OCI-LY3 (cell line): ENCODE data around the gene ECHDC1.
A peak's percentile ranks its signal among the peaks of the same experiment; 100 is the strongest.

Experiments used
- H2AFZ ChIP-seq: fragments of 200-600, 300-600 bp; shearing (Covaris generic); 2 replicates; pipeline ENCODE4 v1.6.0; 2014; ENCODE audit warnings: antibody characterized with exemption, low read depth, low read length
- H3K27ac ChIP-seq: fragments of 200-600, 300-600 bp; sonication (generic); 2 replicates; pipeline ENCODE4 v1.5.1; 2014; ENCODE audit warnings: mild to moderate bottlenecking, low read length, moderate library complexity, mixed read lengths
- H3K27me3 ChIP-seq: fragments of 200-600, 300-600 bp; sonication (generic); 2 replicates; pipeline ENCODE4 v1.6.1; 2014; ENCODE audit warnings: low read depth, low read length, mixed read lengths
- H3K36me3 ChIP-seq: fragments of 200-600, 300-600 bp; sonication (generic); replicated peaks from 2 replicates; pipeline ENCODE3; 2014; ENCODE audit warnings: low read depth, low read length, mixed read lengths
- H3K4me1 ChIP-seq: fragments of 300-600, 200-600 bp; sonication (generic); 2 replicates; pipeline ENCODE4 v1.6.1; 2014; ENCODE audit warnings: low read length, mixed read lengths
- H3K4me2 ChIP-seq: fragments of 200-600, 300-600 bp; sonication (generic); 2 replicates; pipeline ENCODE4 v1.6.1; 2014; ENCODE audit warnings: low read length, mixed read lengths
- H3K4me3 ChIP-seq: fragments of 300-600, 200-600 bp; sonication (generic); 2 replicates; pipeline ENCODE4 v1.5.1; 2014; ENCODE audit warnings: antibody characterized with exemption, mild to moderate bottlenecking, low read length, moderate library complexity
- H3K79me2 ChIP-seq: fragments of 300-600, 200-600 bp; shearing (Covaris generic); 2 replicates; pipeline ENCODE4 v1.6.1; 2014; ENCODE audit warnings: mild to moderate bottlenecking, low read length, mixed read lengths
- H3K9ac ChIP-seq: fragments of 300-600, 200-600 bp; shearing (Covaris generic); 2 replicates; pipeline ENCODE4 v1.6.0; 2014; ENCODE audit warnings: mild to moderate bottlenecking, low read length, moderate library complexity
- H3K9me3 ChIP-seq: fragments of 200-600, 300-600 bp; shearing (Covaris generic); 2 replicates; pipeline ENCODE4 v1.6.1; 2014; ENCODE audit warnings: low read length, mixed read lengths; ENCODE audit not compliant: insufficient read depth
- H4K20me1 ChIP-seq: fragments of 200-600, 300-600 bp; sonication (generic); 2 replicates; pipeline ENCODE4 v1.6.1; 2016; ENCODE audit warnings: low read length, mixed read lengths; ENCODE audit not compliant: insufficient read depth
- EZH2phosphoT487 ChIP-seq: fragments of 200-600 bp; shearing (Covaris generic); IDR thresholded peaks from 2 replicates; pipeline ENCODE4 v1.6.1; 2018; ENCODE audit warnings: antibody characterized with exemption, mixed run types, low read depth
- TF ChIP-seq, protein P1 (sequence below): fragments of 200-600, 300-600 bp; sonication (generic); IDR thresholded peaks from 2 replicates; pipeline ENCODE4 v1.5.1; 2014; ENCODE audit warnings: antibody characterized with exemption, low read length, low read depth

ECHDC1 gene

DNA sequence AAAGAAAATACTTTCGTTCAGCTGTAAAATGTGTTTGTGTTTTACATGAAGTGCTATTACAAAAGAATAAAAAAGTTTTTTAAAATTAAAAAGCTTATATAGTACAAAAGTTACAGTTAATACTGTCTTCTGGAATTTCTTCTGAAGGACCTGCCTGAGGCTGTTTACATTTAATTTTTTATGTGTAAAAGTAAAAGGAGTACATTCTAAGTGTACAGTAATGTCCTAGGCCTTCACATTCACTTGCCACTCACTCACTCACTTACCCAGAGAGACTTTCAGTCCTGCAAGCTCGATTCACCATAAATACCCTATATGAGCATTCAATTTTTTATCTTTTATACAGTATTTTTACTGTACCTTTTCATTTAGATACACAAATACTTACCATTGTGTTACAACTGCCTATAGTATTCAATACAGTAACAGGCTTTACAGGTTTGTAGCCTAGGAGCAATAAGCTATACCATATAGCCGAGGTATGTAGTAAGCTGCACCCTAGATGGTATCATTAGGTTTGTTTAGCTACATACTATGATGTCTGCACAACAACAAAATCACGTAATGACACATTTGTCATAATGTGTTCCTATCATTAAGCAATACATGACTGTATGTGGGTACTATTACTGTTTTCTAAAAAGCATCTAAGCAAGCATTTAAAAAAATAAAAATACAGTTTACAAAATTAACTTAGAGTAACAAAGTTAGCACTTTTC, 43.7 kb downstream of the ECHDC1 start:
- no peak overlapping the region for H3K27ac ChIP-seq
- H3K4me2 ChIP-seq = no peak overlapping the region
- no peak overlapping the region for H3K4me3 ChIP-seq
- peaks cover 8% of the 10 kb centered on the region; the same call in 1 of the 2 replicates for H4K20me1 ChIP-seq
- no peaks in the 10 kb centered on the region for H3K79me2 ChIP-seq
- H3K4me1 ChIP-seq = peaks cover 4% of the 10 kb centered on the region
- H2AFZ ChIP-seq = no peak overlapping the region
- H3K36me3 ChIP-seq = no peaks in the 10 kb centered on the region
- H3K9ac ChIP-seq = no peak overlapping the region
- H3K9me3 ChIP-seq = no peaks in the 10 kb centered on the region
- TF ChIP-seq EZH2phosphoT487 = no peak
- TF ChIP-seq, protein P1, sequence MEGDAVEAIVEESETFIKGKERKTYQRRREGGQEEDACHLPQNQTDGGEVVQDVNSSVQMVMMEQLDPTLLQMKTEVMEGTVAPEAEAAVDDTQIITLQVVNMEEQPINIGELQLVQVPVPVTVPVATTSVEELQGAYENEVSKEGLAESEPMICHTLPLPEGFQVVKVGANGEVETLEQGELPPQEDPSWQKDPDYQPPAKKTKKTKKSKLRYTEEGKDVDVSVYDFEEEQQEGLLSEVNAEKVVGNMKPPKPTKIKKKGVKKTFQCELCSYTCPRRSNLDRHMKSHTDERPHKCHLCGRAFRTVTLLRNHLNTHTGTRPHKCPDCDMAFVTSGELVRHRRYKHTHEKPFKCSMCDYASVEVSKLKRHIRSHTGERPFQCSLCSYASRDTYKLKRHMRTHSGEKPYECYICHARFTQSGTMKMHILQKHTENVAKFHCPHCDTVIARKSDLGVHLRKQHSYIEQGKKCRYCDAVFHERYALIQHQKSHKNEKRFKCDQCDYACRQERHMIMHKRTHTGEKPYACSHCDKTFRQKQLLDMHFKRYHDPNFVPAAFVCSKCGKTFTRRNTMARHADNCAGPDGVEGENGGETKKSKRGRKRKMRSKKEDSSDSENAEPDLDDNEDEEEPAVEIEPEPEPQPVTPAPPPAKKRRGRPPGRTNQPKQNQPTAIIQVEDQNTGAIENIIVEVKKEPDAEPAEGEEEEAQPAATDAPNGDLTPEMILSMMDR = no peak
- no peaks in the 10 kb centered on the region for H3K27me3 ChIP-seq

DNA sequence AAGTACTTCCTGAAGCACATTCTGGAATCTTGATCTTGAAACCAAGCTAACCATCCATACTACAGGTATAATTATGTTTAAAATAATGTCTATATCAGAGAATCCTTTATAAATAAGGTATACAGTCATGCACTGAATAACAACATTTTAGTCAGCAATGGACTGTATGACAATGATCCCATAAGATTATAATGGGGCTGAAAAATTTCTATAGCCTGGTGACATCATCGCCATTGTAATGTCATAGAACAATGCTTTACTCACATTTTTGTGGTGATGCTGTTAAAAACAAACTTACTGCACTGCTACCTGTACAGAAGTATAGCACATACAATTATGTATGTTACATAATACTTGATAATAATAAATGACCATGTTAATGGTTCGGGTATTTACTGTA, 44.9 kb downstream of the ECHDC1 start:
- no peak overlapping the region for H3K9ac ChIP-seq
- H2AFZ ChIP-seq = no peak overlapping the region
- H3K27ac ChIP-seq = no peak overlapping the region
- no peak overlapping the region for H3K4me2 ChIP-seq
- H3K79me2 ChIP-seq = no peaks in the 10 kb centered on the region
- H3K36me3 ChIP-seq = no peaks in the 10 kb centered on the region
- H3K4me1 ChIP-seq = peaks cover 4% of the 10 kb centered on the region
- TF ChIP-seq, protein P1 = no peak
- TF ChIP-seq EZH2phosphoT487 = no peak
- H3K27me3 ChIP-seq = no peaks in the 10 kb centered on the region
- no peaks in the 10 kb centered on the region for H3K9me3 ChIP-seq
- no peak overlapping the region for H3K4me3 ChIP-seq
- peaks cover 3% of the 10 kb centered on the region; the same call in 1 of the 2 replicates for H4K20me1 ChIP-seq

DNA sequence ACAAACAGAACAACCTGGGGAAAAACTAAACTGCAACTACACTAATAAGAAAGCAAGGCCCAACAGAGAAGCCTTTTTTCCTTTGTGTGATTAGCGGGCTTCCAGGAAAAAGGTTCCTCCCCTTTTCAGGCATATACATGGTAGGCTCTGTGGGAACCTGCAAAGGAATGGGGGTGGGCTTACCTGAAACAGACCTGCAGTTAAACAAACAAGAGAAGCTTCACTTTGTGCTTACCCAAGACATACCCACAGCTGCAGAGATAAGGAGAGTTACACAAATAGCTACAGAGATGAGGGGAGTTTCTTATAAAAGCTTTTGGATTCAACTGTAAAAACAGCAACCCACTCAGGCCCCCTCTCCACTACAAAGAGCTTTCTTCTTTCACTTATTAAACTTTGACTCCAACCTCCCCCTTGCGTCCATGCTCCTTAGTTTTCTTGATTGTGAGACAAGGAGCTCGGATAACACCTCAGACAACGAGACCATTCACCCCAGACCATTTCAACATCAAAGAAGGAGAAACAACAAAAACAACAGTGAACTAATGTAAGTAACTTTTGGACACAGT, 45.8 kb downstream of the ECHDC1 start:
- H3K4me1 ChIP-seq = no peaks in the 10 kb centered on the region

DNA sequence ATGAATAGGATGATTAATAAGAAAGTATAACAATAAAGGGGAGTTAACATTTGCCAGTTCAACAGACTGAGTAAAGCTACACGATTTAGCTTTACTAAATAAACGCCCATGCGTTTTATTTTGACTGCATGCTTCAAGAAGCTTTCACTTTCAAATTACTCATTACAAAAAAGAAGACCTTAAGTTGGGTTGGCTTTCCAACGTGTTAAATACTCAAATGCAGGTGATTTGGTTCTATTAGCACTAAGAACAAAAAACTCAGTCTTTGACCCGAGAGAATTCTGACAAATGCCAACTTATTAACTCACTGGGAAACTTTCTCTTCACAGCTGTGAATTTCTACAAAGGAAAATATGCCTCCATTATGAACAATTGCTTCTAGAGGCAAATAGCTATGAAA, 51.9 kb downstream of the ECHDC1 start:
- no peak overlapping the region for H3K27ac ChIP-seq
- H3K9me3 ChIP-seq = no peaks in the 10 kb centered on the region
- no peaks in the 10 kb centered on the region for H3K27me3 ChIP-seq
- H3K4me3 ChIP-seq = peak overlapping the region; percentile 29
- H4K20me1 ChIP-seq = peaks cover 32% of the 10 kb centered on the region
- H3K79me2 ChIP-seq = no peaks in the 10 kb centered on the region
- H3K9ac ChIP-seq = no peak overlapping the region
- TF ChIP-seq EZH2phosphoT487 = no peak
- TF ChIP-seq, protein P1 = no peak
- peak overlapping the region; percentile 52 for H3K4me2 ChIP-seq
- peaks cover 14% of the 10 kb centered on the region for H3K36me3 ChIP-seq
- H2AFZ ChIP-seq = no peak overlapping the region
- H3K4me1 ChIP-seq = peaks cover 26% of the 10 kb centered on the region

More for the DNA sequence above, 45.8 kb downstream of the ECHDC1 start:
- Histone ChIP-seq H4K20me1 (no peaks in the 10 kb centered on the region), H3K36me3 (no peaks in the 10 kb centered on the region), H3K79me2 (no peaks in the 10 kb centered on the region), H3K27ac (no peak overlapping the region), H3K27me3 (no peaks in the 10 kb centered on the region), H3K9me3 (no peaks in the 10 kb centered on the region), H3K9ac (no peak overlapping the region), H3K4me2 (no peak overlapping the region), H2AFZ (no peak overlapping the region), H3K4me3 (no peak overlapping the region)
- TF ChIP-seq, protein P1 = no peak
- TF ChIP-seq EZH2phosphoT487 = no peak
